Measurements from ENCODE around the gene HS3ST4.

GRCh38 chr16:25910971-25911370 is 219.2 kb downstream of the HS3ST4 start:
- TF ChIP-seq, protein P1, sequence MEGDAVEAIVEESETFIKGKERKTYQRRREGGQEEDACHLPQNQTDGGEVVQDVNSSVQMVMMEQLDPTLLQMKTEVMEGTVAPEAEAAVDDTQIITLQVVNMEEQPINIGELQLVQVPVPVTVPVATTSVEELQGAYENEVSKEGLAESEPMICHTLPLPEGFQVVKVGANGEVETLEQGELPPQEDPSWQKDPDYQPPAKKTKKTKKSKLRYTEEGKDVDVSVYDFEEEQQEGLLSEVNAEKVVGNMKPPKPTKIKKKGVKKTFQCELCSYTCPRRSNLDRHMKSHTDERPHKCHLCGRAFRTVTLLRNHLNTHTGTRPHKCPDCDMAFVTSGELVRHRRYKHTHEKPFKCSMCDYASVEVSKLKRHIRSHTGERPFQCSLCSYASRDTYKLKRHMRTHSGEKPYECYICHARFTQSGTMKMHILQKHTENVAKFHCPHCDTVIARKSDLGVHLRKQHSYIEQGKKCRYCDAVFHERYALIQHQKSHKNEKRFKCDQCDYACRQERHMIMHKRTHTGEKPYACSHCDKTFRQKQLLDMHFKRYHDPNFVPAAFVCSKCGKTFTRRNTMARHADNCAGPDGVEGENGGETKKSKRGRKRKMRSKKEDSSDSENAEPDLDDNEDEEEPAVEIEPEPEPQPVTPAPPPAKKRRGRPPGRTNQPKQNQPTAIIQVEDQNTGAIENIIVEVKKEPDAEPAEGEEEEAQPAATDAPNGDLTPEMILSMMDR (IDR thresholded peaks at IDR 0.05), result no peak
- TF ChIP-seq POLR2A (IDR thresholded peaks at IDR 0.05), result no peak
- TF ChIP-seq EP300 (IDR thresholded peaks at IDR 0.05), result no peak

Measured in tibial nerve (tissue), 4 donors.